Heart left ventricle (tissue), 13 donors: ENCODE measurements around the gene CLCNKA.

Experiments used
- POLR2A ChIP-seq, 2 donors: fragments of 450-650 bp; IDR thresholded peaks; one replicate each; pipeline ENCODE4 v1.6.1; 2017; ENCODE audit warnings: antibody characterized with exemption in 2 of 2, mild to moderate bottlenecking in 2 of 2, moderate library complexity in 2 of 2
- TF ChIP-seq, protein P1 (sequence below), 12 donors: fragments of 200-600 bp; sonication (generic) in 4 of 12; IDR thresholded peaks; one replicate each; pipeline versions ENCODE4 v1.5.0 to v1.8.0; 2018 to 2022; ENCODE audit warnings: antibody characterized with exemption in 12 of 12, mild to moderate bottlenecking in 5 of 12
- donor health status: ischemic (EF 13 %, LVEDD 7.1; RV severe dilation, severe dysfunction).
- donor health status: DM: no; HTN: yes; CAD: no.
- donor health status: DM: no; HTN: no; CAD: no.
- donor health status: ischemic (EF 25% LVEDD 6.9; RV normal size, moderate dysfunction).
- donor health status: ischemic (EF 25% LVEDD 5.7; RV mildly dilated, moderate dysfunction).
- donor health status: ischemic (EF 35%, LVEDD 5.7; RV mildly dilated, moderate dysfunction).
- donor health status: nonischemic (EF 11% LVEDD 7.7; RV severe dilation, severe dysfunction).
- donor health status: DM: yes; HTN: yes; CAD: no.
- donor health status: PGD.
- donor health status: ischemic (EF 29% LVEDD 5.4; RV normal size, mild dysfunction).
- donor health status: nonischemic (EF 23%, LVEDD 6.1; RV moderate dilation, normal function).

DNA sequence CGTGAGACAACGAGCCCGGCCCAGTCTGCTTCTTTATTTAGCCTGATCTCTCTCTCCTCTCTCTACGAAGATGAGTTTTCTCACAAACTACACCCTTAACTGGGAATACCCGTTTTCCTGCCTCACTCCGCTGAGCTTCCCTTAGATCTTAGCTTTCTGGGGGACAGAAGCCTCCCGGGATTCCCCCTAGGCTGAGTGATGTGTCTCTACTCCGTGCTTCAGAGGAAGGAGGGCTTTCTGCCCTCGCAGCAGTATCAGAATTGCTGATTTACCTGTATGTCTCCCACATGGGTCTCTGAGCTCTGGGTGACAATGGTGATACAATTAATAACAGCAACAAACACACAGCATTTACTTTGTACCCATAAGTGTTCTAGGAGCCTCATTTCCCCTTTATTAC, 47.0 kb upstream of the CLCNKA start:
- TF ChIP-seq POLR2A (IDR thresholded peaks at IDR 0.05): no peak
- TF ChIP-seq, protein P1, sequence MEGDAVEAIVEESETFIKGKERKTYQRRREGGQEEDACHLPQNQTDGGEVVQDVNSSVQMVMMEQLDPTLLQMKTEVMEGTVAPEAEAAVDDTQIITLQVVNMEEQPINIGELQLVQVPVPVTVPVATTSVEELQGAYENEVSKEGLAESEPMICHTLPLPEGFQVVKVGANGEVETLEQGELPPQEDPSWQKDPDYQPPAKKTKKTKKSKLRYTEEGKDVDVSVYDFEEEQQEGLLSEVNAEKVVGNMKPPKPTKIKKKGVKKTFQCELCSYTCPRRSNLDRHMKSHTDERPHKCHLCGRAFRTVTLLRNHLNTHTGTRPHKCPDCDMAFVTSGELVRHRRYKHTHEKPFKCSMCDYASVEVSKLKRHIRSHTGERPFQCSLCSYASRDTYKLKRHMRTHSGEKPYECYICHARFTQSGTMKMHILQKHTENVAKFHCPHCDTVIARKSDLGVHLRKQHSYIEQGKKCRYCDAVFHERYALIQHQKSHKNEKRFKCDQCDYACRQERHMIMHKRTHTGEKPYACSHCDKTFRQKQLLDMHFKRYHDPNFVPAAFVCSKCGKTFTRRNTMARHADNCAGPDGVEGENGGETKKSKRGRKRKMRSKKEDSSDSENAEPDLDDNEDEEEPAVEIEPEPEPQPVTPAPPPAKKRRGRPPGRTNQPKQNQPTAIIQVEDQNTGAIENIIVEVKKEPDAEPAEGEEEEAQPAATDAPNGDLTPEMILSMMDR (IDR thresholded peaks at IDR 0.05): no peak
